ENCODE results near the gene MSRB3.

GRCh38 chr12:65257986-65258385 lies 20.5 kb upstream of the MSRB3 start:
- TF ChIP-seq CTCF (IDR thresholded peaks at IDR 0.05 in 8 of 11, conservative IDR thresholded peaks at IDR 0.05 in 3 of 11) (no peak), POLR2AphosphoS5 (IDR thresholded peaks at IDR 0.05) (no peak), POLR2A (IDR thresholded peaks at IDR 0.05) (no peak)
